Stimulated activated CD8-positive, alpha-beta memory T cell treated with anti-CD3 and anti-CD28 coated beads, Interleukin-7, amount 100 ng/mL, for 24 hours (primary cell): ENCODE measurements around the gene IL22RA2.

Experiments used
- DNase-seq: peaks from one replicate; pipeline ENCODE4 v3.0.0-alpha.2; 2020; ENCODE audit warnings: low read depth

IL22RA2 gene

GRCh38 chr6:137095093-137095492 is 78.4 kb downstream of the IL22RA2 start:
- DNase-seq: no peak

- no peak for DNase-seq
Measured at GRCh38 chr6:137094411-137095008, 78.9 kb downstream of the IL22RA2 start.
